ENCODE measurements around the gene RFX2. TPM values are rescaled to one million over a fixed set of nuclear protein-coding genes. Genes with fewer than 3 reads are reported as not detected.

The RFX2 gene
- polyA plus RNA-seq, 2 of the 4 experiments (the other 2 are of a cell fraction): 3.7 to 3.9 TPM

GRCh38 chr19:6101991-6102390 lies 8.3 kb downstream of the RFX2 start:
- no peak overlapping the region for H3K4me3 ChIP-seq
- TF ChIP-seq TFCP2L1 (CRISPR knock-in tag; IDR thresholded peaks at IDR 0.05): no peak
- no peak for TF ChIP-seq ZNF302 (CRISPR knock-in tag; IDR thresholded peaks at IDR 0.05)
- no peak for TF ChIP-seq CHD2 (IDR thresholded peaks at IDR 0.05; ENCODE audit: low read length, partially characterized antibody)
- TF ChIP-seq PBX3 (IDR thresholded peaks at IDR 0.05): no peak
- TF ChIP-seq HOXB5 (CRISPR knock-in tag; IDR thresholded peaks at IDR 0.05): no peak
- TF ChIP-seq RFX5 (IDR thresholded peaks at IDR 0.05): no peak
- TF ChIP-seq MYC (IDR thresholded peaks at IDR 0.05; ENCODE audit: borderline replicate concordance, low read length): no peak
- FAIRE-seq (no peak), ATAC-seq (no peak), DNase-seq (ENCODE audit: low read depth in 1 of 2, low spot score in 1 of 2) (no peak)
- H3K4me2 ChIP-seq: no peak overlapping the region
- no peaks in the 10 kb centered on the region for H3K9me3 ChIP-seq
- H3K4me1 ChIP-seq: peaks cover 11% of the 10 kb centered on the region; the same call in 2 of the 3 replicates
- WGBS (ENCODE audit: missing lambda C conversion rate): 94% methylated on average over 3 of the region's 3 CpGs
- ChIA-PET POLR2A (no interaction called here), CTCF (interaction anchor here (0.6 to 2.0 kb wide), 2 partner anchors 53 to 68 kb away, joined by 3 to 5 read pairs; no protein-coding TSS in a partner anchor)
- no peak overlapping the region for H3K27ac ChIP-seq

- TF ChIP-seq HOXB13 (CRISPR knock-in tag; IDR thresholded peaks at IDR 0.05; ENCODE audit: low read depth) (no peak), HOXA7 (CRISPR knock-in tag; IDR thresholded peaks at IDR 0.05) (no peak), RARB (CRISPR knock-in tag; IDR thresholded peaks at IDR 0.05) (no peak), HMGXB4 (CRISPR knock-in tag; IDR thresholded peaks at IDR 0.05; ENCODE audit: borderline replicate concordance) (no peak), CHD2 (IDR thresholded peaks at IDR 0.05; ENCODE audit: low read length, partially characterized antibody) (no peak), PBX3 (IDR thresholded peaks at IDR 0.05) (no peak), SMC3 (IDR thresholded peaks at IDR 0.05) (no peak), RFX5 (IDR thresholded peaks at IDR 0.05) (no peak)
- DNase-seq (ENCODE audit: low read depth in 1 of 2, low spot score in 1 of 2): no peak
- H3K27ac ChIP-seq: no peak overlapping the region
- no peak overlapping the region for H3K4me2 ChIP-seq
- H3K4me1 ChIP-seq: peaks cover 11% of the 10 kb centered on the region; the same call in 2 of the 3 replicates
- ChIA-PET CTCF (interaction anchor here (0.6 to 2.0 kb wide), 2 partner anchors 53 to 68 kb away, joined by 3 to 5 read pairs; no protein-coding TSS in a partner anchor), POLR2A (no interaction called here)
- no peak overlapping the region for H3K4me3 ChIP-seq
- ATAC-seq: no peak
- 94% methylated on average over 3 of the region's 3 CpGs for WGBS (ENCODE audit: missing lambda C conversion rate)
- no peaks in the 10 kb centered on the region for H3K9me3 ChIP-seq
- FAIRE-seq: no peak
Observed at GRCh38 chr19:6101291-6101825, 8.9 kb downstream of the RFX2 start.

GRCh38 chr19:6100284-6100915 lies 9.9 kb downstream of the RFX2 start:
- ChIA-PET POLR2A (no interaction called here), CTCF (interaction anchor here (0.6 to 2.0 kb wide), 3 partner anchors 48 to 52 kb away, joined by 3 to 5 read pairs (median 4); no protein-coding TSS in a partner anchor)
- TF ChIP-seq RFX5 (IDR thresholded peaks at IDR 0.05) (no peak), MAZ (IDR thresholded peaks at IDR 0.05; ENCODE audit: borderline replicate concordance, low read depth, low read length) (no peak), POLR2AphosphoS2 (conservative IDR thresholded peaks at IDR 0.05; ENCODE audit: low read length) (no peak), HOXB13 (CRISPR knock-in tag; IDR thresholded peaks at IDR 0.05; ENCODE audit: low read depth) (no peak), EHF (CRISPR knock-in tag; IDR thresholded peaks at IDR 0.05) (no peak), REST (IDR thresholded peaks at IDR 0.05) (no peak), EHMT2 (IDR thresholded peaks at IDR 0.05; ENCODE audit: low read depth) (no peak), KDM5A (IDR thresholded peaks at IDR 0.05) (no peak)
- no peak overlapping the region for H3K27ac ChIP-seq
- H3K4me3 ChIP-seq: no peak overlapping the region
- no peak overlapping the region for H3K4me2 ChIP-seq
- no peak for FAIRE-seq
- no peak for DNase-seq (ENCODE audit: low read depth in 1 of 2, low spot score in 1 of 2)
- 92% methylated on average over 16 of the region's 16 CpGs for WGBS (ENCODE audit: missing lambda C conversion rate)
- H3K4me1 ChIP-seq: peaks cover 11% of the 10 kb centered on the region; the same call in 2 of the 3 replicates
- ATAC-seq: no peak
- no peaks in the 10 kb centered on the region for H3K9me3 ChIP-seq
